ENCODE data around the gene SPOP.
"Not testable (repeated sequence)": the region's sequence is repeated elsewhere in the genome, so short reads cannot be mapped to it uniquely, and the experiment has no call there.

SPOP gene

DNA sequence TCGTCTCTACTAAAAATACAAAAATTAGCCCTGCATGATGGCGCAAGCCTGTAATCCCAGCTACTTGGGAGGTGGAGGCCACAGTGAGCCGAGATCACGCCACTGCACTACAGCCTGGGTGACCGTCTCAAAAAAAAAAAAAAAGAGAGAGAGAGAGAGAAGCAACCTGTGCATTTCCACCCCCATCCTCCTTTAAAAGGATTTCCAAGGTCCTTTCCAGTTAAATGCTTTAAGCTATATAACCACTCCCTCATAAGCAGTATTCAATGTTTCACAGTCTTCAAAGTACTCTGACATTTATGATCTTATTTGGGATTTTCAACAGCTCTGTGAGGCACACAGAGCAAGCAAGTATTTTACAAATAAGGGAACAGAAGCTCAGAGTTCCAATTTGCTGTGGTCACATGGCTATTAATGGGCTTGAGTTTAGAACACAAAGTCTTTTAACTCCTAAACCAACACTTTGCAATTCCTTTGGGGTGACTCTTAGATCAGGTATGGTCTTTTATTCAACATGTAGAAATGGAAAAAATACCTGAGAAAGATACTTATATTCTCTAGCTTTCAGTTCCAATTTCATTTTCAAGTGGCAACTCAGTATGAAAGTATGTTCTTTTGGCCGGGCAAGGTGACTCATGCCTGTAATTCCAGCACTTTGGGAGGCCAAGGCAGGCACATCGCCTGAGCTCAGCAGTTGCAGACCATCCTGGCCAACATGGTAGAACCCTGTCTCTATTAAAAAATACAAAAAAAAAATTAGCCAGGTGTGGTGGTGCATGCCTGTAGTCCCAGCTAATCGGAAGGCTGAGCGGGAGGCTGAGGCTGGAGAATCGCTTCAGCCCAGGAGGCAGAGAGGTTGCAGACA, 31.3 kb downstream of the SPOP start:
- H3K27ac ChIP-seq = no peak overlapping the region
- TF ChIP-seq ZFX (IDR thresholded peaks at IDR 0.05; ENCODE audit: borderline replicate concordance) = no peak
- TF ChIP-seq, protein P1, sequence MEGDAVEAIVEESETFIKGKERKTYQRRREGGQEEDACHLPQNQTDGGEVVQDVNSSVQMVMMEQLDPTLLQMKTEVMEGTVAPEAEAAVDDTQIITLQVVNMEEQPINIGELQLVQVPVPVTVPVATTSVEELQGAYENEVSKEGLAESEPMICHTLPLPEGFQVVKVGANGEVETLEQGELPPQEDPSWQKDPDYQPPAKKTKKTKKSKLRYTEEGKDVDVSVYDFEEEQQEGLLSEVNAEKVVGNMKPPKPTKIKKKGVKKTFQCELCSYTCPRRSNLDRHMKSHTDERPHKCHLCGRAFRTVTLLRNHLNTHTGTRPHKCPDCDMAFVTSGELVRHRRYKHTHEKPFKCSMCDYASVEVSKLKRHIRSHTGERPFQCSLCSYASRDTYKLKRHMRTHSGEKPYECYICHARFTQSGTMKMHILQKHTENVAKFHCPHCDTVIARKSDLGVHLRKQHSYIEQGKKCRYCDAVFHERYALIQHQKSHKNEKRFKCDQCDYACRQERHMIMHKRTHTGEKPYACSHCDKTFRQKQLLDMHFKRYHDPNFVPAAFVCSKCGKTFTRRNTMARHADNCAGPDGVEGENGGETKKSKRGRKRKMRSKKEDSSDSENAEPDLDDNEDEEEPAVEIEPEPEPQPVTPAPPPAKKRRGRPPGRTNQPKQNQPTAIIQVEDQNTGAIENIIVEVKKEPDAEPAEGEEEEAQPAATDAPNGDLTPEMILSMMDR (IDR thresholded peaks at IDR 0.05) = no peak

DNA sequence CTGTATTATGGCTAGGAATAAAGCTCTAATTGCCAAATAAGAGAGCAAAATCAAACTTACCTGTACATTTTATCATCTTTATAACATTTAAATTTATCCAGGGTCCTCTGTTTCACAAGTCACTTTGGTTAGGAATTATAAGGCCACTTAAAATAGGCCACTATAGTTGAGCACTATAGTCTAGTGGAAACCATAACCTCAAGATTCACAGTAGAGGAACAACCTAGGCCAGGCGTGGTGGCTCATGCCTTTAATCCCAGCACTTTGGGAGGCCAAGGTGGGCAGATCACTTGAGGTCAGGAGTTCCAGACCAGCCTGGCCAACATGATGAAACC, 31.9 kb downstream of the SPOP start:
- not testable (repeated sequence) for H3K27ac ChIP-seq

DNA sequence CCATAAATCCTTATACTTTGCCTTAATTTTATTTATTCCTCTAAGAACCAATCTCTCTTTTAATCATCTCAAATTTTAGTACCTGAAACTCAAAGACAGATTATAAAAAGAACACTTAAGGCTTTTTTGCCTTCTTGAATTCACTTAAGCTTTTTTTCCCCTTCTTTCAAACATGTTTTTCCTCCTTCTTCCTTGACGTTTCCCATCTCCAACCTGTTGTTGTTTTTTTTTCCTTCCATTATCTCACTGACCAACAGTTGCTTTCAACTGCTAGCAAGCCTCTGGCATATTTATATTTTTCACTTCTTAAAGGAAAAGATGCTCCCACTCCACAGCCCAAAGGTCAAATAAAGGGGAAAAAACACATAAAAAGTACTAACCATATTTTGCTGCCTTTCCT, 32.2 kb downstream of the SPOP start:
- no peak for TF ChIP-seq ZFX (IDR thresholded peaks at IDR 0.05; ENCODE audit: borderline replicate concordance)
- TF ChIP-seq, protein P1 (IDR thresholded peaks at IDR 0.05) = no peak
- H3K27ac ChIP-seq = no peak overlapping the region

DNA sequence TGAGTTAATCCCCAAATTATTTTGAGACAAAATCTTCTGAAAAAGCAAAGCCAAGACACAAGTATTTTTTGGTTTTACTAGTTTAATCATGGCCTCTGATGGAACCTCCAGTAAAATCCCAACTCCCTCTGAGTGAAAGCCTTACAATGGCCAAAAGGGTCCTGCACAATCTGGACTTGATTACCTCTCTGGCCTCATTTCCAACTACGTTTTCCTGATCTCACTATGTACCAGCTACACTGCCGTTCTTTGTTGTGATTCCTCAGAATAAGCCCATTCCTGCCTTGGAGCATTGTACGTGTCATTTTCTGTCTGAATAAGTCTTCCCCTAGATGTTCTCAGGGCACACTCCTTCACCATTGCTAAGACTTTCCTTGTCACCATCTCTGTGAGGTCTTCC, 37.3 kb downstream of the SPOP start:
- no peak overlapping the region for H3K27ac ChIP-seq
- TF ChIP-seq, protein P1 (IDR thresholded peaks at IDR 0.05) = no peak
- TF ChIP-seq ZFX (IDR thresholded peaks at IDR 0.05; ENCODE audit: borderline replicate concordance) = no peak

DNA sequence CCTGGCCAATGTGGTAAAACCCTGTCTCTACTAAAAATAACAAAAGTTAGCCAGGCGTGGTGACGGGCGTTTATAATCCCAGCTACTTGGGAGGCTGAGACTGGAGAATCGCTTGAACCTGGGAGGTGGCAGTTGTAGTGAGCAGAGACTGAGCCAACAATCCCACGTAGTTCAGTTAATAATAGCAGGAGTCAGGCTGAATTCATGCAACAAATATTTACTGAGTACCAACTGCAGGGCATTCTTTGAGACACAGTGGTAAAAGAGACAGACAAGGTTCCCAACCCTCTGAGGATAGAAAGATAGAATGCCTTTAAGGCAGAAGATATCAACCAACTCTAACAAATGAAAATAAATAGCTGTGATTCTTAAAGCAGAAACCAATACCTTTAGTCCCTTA, 39.1 kb downstream of the SPOP start:
- TF ChIP-seq ZFX (IDR thresholded peaks at IDR 0.05; ENCODE audit: borderline replicate concordance) = no peak
- TF ChIP-seq, protein P1 (IDR thresholded peaks at IDR 0.05) = no peak

DNA sequence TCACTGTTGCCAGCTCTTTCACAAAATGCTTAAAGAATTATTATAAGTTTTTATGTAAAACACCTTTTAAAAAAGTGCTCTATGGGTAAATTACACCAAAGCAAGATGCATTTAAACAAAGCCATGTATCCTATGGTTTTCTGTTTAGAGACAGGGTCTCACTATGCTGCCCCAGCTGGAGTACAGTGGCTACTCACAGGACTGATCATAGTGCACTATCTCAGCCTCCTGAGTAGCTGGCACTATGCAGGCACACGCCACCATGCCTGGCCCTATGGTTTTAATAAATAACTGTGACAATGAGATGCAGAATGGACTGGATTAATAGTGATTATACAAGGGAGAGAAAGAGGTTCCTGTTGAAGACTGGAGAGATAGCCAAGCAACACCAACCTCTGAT, 40.2 kb downstream of the SPOP start:
- no peak overlapping the region for H3K27ac ChIP-seq
- TF ChIP-seq, protein P1 (IDR thresholded peaks at IDR 0.05) = no peak

More for the DNA sequence above, 39.1 kb downstream of the SPOP start:
- no peak overlapping the region for H3K27ac ChIP-seq

DNA sequence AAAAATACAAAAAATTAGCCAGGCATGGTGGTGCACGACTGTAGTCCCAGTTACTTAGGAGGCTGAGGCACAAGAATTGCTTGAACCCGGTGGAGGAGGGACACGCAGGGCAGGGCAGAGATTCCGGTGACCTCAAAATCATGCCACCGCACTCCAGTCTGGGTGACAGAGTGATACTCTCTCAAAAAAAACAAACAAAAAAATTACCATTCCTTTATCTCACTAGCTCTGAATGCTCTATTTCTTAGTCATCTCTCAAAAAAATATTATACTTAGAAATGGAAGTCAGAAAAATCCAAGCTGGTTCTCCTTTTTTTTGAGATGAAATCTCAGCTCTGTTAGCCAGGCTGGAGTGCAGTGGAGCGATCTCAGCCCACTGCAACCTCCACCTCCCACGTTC, 40.8 kb downstream of the SPOP start:
- H3K27ac ChIP-seq = no peak overlapping the region

More for the DNA sequence above, 40.8 kb downstream of the SPOP start:
- TF ChIP-seq ZFX (IDR thresholded peaks at IDR 0.05; ENCODE audit: borderline replicate concordance) = no peak
- TF ChIP-seq, protein P1 (IDR thresholded peaks at IDR 0.05) = no peak
